HL-60/S4 (cell line): ENCODE data around the gene LEFTY1.
"Not testable (repeated sequence)": the region's sequence is repeated elsewhere in the genome, so short reads cannot be mapped to it uniquely, and the experiment has no call there.

Experiments
- in situ Hi-C: fragments of 300-500 bp; cut with MboI; formaldehyde crosslinking; loops from 2 replicates; pipeline ENCODE4 v1.14.3; 2022; ENCODE audit warnings: low sequenced_read_pairs

LEFTY1 gene

DNA sequence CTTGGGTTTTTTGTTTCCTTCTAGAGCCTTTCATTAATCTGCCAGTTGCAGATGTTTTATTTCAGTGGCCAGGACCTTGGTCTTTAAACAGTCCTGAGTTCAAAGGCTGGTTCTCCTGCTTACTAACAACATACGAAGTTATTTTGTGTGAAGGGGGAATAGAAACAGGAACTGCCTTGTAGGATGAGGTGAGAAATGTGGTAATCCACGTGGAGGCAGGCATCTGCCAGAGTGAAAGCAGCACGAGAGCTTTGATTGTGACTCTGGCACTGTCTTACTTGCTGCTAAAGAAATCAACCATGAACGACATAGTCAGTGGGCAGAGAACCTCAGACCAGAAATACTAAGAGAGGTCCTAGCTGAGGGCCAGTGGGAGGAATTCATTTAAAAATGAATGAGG is 37.1 kb downstream of the LEFTY1 start:
- in situ Hi-C loops: no loop called here

DNA sequence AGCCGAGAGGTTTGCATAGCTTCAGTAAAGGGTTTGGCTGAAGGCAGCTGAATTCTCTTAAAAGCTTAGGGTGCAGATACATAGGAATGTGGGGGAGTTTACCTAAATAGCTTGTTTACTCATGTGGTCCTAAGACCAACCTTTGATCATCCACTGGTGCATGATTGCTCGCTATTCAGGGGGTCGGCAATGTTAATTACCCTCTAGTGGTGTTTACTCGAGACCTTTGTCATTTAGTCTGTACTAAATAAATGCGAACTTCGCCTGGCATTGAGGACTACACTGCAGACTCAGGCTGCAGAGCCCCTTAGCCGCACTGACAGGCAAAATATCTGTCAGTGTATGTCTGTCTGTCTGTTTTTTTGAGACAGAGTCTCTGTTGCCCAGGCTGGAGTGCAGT is 38.6 kb downstream of the LEFTY1 start:
- in situ Hi-C loops: no loop called here

DNA sequence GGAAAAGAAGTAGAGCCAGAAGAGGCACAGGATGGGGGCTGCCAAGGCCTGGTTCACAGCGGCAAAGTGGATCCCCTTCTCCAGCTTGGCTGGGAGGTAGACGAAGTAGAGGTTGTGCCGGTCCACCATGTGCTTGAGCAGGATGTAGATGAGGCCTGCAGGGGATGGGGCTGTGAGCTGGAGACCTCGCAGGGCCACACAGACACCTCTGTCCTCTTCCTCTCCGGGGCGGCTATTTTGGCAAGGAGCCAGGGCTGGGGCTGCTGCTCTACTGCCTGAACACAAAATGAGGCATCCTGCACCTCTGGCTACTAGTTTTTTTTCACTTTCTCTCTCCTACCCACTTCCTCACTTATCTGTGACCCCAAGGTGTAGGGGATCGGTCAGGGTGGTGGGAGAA is 39.0 kb downstream of the LEFTY1 start:
- in situ Hi-C loops: no loop called here

DNA sequence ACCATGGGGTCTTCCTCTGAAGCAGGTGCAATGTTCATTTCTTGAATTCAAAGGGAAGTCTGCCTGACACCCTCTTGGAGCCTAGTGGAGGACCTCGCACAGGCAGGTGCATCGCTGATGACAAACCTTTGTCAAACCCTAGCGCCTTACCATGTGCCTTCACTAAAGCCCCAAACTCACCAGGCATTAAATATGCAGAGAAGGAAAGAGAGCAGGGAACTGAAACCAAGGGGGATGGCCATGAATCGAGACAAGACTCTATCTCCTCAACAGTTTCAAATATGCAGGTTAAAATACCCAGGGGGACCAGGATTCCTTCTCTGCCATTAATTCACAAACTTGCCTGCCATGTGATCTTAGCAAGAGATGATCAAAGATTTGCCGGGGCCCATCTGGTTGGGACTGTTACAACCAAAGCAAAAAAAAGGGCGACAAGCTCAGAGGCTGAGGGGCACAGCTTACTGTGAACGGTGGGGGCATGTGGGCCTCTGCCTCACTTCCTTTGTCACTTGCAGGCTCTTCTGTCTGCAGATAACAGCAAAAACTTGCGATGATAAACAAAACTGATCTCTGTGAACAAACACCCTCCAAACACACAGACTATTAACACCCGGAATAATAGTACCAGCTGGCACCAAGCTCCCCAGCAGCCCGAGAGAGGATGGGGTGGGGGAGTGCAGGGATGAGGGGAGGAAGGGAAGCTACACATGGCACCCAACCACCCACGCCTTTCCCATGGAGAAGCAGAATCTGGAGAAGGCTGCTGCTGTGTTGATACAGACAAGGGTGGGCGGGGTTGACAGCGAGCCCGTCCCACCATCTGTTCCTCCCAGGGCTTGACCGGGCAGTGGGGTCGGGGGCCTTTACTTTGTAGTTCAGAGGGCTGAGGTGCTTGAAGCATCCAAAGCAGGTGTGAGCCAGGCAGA is 40.7 kb downstream of the LEFTY1 start:
- in situ Hi-C loops: no loop called here

DNA sequence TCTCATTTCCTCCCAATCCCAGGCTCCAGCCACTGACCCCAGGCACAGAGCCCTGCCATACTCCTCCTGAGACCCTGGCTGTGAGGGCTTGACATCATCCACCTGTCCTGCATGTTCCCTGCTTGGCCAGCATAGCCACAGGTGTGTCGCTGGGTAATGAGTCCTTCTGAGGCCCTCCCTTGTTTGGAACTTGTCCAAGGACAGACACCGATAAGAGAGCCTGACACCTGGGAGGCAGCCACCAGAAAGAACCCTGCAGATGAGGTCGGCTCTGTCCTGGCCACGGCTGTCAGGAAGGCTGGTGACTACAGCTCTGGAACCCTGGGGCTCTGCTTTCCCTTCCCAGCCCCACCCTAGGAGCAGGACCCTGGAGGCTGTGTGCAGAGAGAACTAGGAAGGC is 41.3 kb downstream of the LEFTY1 start:
- in situ Hi-C loops: no loop called here

DNA sequence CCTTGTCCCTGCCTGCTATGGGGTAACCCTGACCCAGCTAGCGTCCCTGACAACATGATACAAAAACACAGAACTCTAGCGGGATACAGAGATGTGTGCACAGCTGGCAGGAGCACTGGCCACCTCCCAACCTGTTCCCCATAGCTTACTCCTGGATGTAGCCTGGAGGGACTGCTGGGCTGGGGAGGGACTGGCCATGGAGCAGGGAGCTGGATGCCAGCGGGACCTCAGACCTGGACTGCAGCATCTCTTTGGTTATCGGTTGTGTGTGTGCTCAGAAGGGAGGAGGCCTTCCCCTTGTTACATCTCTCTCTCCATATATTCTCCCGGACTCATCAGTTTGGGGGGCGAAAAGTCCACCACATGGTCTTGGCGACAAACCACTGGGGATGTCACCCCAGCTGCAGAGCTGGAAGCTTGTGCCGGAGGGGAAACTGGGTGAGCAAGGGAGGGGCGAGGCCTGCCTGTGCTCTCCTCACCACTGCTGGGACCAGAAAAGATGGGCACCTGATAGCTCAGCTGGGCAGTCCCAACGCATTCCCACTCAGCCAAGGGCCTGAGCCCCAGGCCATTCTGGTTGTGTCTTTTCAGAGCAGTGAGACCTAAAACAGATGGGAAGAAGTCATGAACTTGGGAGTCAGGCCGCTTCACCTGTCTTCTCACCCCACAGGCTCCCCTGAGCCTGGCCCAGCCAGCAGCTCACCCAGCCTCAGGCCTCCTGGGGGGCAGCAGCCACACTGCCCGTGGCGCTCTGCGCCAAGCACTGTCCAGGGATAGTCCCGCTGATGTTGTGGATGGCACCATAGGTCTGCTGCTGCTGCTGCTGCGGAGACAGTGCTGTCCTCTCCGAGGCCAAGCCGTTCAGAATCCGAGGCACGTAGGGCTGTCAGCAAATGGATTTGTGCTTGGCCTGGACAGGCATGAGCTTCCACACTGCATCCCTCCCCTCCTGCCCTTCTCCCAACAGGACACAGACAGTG is 42.3 kb downstream of the LEFTY1 start:
- in situ Hi-C loops: no loop called here

DNA sequence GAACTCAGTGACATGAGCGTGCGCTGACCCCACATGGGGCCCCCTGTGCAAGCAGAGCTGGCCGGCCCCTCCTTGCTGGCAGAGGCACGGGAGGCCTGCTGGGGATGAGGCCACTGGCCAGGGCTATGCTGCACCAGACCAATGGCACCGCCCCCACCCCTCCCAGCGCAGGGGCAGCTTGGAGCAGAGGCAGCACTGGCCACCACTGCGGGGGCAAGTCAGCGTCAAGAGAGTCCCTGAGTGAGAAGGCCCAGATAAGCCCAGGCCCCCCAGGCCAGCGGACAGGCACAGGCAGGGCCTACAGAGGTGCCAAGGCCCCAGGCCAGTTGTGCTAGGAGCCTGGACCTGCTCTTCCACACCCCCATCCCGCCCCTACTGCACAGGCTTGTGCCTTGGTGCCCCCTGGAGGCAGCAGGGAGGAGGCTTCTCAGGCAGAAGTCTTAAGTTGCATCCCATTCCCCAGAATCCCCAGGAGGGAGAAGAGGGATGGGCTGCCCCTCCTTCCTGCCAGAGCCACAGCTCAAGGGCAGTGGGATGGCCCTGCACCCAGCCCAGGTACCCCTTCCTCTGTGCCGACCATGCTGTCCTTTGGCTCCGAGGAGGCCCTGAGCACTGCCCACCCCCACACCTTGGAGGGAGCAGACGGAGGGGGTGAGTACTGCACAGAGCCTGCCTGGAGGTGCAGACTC is 43.2 kb downstream of the LEFTY1 start:
- in situ Hi-C loops: no loop called here

DNA sequence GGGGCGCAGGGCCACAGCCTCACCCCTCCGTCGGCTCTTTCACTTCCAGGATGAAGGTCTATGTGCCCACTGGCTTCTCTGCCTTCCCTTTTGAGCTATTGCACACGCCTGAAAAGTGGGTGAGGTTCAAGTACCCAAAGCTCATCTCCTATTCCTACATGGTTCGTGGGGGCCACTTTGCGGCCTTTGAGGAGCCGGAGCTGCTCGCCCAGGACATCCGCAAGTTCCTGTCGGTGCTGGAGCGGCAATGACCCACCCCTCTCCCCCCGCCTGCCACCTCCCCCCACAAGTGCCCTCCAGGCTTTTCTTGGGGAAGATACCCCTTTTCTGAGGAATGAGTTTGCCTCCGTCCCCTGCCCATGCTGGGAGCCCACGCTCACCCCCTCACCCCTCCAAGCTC is 43.8 kb downstream of the LEFTY1 start:
- in situ Hi-C loops: no loop called here

DNA sequence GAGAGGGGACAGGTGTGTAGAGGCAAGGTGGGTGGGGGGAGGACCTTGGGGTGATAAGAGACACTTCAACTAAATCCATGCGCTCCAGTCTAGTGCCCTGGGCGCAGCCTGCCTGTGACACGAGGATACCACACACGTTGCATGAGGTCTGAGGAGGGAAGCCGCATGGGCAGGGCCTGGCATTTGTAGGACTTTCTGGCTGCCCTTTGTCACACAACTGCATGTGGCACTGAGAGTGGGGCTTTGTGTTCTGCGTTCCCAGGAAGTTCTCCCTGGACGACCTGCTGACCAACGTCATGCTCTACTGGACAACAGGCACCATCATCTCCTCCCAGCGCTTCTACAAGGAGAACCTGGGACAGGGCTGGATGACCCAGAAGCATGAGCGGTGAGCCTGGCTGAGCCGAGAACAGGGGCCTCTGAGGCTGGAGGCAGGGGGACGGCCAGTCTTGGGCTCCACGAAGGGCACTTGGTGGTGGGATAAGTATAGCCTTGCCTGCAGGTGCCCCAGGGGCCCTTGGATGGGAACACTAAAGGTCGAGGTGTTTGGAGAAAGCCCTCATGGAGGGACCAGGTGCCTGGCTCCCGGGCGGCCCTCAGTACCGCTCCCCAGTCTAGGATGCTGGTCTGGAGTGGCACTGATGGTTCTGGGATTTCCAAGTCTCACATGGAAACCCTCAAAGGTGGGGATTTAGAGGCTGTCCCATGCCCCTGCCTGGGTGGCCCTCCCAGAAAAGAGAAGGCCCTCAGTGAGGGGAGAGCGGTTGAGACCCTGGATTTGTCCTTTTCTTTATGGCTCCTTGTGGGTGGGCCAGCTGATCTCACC is 44.5 kb downstream of the LEFTY1 start:
- in situ Hi-C loops: no loop called here

DNA sequence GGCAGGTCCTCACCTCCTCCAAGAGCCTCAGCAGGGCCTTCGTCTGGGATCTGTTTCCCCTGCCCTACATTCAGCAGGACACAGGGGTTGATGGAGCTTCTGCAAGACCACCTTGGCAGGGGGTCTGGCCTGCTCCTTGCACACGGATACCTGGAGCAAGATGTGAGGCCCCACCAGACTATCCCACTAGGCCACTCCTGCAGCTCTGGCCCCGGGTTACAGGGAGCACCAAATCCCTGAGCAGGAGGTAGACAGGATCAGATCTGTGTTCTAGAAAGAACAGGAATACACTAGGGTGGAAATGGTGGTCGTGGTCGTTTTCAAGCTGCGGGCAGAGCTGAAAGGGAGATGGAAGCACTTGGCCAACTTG is 45.5 kb downstream of the LEFTY1 start:
- in situ Hi-C loops: no loop called here

DNA sequence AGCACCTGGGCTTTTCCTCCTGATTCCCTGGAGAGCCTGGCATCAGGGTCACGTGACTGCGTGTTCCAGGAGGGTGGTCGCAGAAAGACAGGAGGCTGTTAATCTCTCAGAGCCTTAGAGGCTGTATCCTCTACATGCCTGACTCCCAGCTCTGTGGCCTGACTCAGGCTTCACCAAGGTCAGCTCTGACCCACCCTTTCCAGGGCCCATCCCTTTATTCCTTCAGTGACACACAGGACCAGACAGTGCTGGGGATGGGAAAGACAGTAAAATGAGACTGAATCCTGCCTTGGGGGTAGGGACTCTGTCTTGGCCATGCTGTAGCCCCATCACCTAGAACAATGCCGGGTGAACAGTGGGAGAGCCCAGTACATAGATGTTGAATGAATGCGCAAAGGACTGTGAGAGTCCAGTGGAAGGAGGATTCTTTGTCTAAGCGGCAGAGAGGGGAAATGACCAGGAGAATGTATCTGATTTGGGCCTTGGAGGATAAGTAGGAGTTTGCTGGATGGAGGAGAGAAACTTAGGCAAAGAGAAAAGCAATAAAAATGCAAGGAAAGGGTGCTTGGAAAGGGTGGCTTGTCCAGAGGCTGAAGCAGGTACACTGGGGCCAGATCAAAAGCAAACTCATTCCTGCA is 46.0 kb downstream of the LEFTY1 start:
- in situ Hi-C loops: no loop called here

DNA sequence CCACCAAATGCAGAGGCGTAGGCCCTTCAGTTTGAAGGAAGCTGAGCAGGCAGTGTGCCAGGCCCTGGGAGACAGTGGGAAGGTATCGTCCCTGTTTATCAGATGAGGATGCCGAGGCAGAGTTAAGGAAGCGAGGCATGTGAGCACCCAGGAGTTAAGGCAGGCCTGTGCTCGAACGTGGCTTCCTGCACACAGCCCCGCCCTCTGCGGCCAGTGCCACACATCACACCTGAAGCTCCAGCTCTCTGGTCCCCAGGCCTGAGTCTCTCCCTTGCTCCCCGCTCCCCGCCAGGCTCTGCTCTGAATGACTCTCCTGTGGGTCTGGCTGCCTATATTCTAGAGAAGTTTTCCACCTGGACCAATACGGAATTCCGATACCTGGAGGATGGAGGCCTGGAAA is 46.9 kb downstream of the LEFTY1 start:
- in situ Hi-C loops: no loop called here

DNA sequence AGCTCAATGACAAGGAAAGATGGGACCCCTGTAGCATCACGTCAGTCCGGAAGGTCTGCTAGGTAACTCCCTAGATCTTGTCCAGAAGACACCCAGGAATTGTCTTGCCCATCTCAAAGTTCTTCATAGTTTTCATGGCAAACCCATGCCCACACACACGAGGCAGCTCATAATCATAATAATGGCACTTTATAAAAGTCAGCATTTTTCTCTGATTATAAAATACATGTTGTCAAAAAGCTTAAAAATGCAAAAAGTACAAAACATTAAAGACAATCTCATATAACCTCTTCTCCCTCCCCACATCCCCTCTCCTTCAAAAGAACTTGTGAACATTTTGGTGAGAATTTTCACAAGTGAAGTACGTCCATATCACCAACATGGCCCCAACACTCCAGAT is 48.2 kb downstream of the LEFTY1 start:
- in situ Hi-C loops: no loop called here

DNA sequence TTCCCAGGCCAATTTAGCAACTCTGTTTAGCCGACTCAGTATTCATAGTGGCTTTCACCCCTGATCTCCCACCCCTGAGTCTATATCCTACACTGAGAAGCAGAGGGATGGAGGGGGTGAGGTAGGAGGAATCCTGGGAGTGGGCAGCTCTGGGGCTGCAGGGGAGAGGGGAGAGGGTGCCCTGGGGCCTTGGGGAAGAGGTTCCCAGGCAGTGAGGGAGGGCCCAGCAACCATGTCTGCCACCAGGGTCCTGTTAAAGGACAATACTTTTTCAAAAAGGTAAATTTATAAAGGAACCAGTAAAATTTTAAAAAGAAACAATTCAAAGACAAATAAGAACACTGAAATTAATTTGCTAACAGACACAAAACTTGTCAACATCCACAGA is 48.7 kb downstream of the LEFTY1 start:
- in situ Hi-C loops: no loop called here

DNA sequence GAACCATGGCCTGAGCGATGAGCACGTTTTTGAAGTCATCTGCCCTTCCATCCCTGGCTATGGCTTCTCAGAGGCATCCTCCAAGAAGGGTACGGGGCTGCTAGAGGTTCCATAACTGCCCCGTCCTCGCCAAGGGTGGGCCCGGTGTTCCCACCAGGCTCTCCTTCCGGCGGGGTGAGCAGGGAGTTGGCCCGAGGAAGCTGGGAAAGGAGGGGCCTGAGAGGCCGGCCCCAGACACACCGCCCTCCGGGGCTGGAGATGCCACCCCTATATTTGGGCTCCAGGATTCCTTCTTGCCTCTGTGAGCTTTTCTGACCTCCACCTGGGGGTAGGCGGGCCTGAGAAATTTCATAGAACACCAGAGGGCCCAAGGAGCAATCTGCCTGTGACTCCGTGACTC is 50.2 kb downstream of the LEFTY1 start:
- in situ Hi-C loops: no loop called here

DNA sequence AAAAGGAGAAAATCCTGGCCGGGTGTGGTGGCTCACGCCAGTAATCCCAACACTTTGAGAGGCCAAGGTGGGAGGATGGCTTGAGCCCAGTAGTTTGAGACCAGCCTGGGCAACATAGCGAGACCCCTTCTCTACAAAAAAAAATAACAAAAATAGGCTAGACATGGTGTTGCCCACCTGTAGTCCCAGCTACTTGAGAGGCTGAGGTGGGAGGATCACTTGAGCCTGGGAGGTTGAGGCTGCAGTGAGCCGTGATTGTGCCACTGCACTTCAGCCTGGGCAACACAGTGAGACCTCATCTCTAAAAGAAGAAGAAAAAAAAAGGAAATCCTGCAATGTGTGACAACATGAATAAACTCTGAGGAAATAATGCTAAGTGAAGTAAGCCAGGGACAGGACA is 52.6 kb downstream of the LEFTY1 start:
- in situ Hi-C loops: not testable (repeated sequence)
